ENCODE measurements around the gene MAP1A. TPM values are rescaled to one million over a fixed set of nuclear protein-coding genes. Genes with fewer than 3 reads are reported as not detected.
"Not testable (repeated sequence)": the region's sequence is repeated elsewhere in the genome, so short reads cannot be mapped to it uniquely, and the experiment has no call there.

MAP1A gene
- polyA plus RNA-seq, 1 donor from 2014 or later, result 3.4 TPM

- H3K27me3 ChIP-seq (ENCODE audit: insufficient read depth, low read depth, low read length), result no peaks in the 10 kb centered on the region
- no peaks in the 10 kb centered on the region for H3K79me2 ChIP-seq (replicated peaks; ENCODE audit: insufficient read depth, low read length)
- H3F3A ChIP-seq (ENCODE audit: insufficient read depth, low read length, poor library complexity, severe bottlenecking), result no peaks in the 10 kb centered on the region
- H3K27ac ChIP-seq (ENCODE audit: low read length), result no peak overlapping the region
- no peaks in the 10 kb centered on the region for H3K9me2 ChIP-seq (ENCODE audit: insufficient read depth, low read length)
- H3K4me2 ChIP-seq (ENCODE audit: low read length), result no peak overlapping the region
- H3K4me3 ChIP-seq (ENCODE audit: low read length), result no peak overlapping the region
- no peak for TF ChIP-seq MXI1 (conservative IDR thresholded peaks at IDR 0.05; ENCODE audit: poor library complexity, severe bottlenecking)
- no peak for TF ChIP-seq CTCF (IDR thresholded peaks at IDR 0.05; ENCODE audit: poor library complexity, severe bottlenecking)
- TF ChIP-seq TAF1 (IDR thresholded peaks at IDR 0.05; ENCODE audit: low read depth), result no peak
- no peak for TF ChIP-seq SMC3 (conservative IDR thresholded peaks at IDR 0.05; ENCODE audit: poor library complexity)
- H3K36me3 ChIP-seq (ENCODE audit: insufficient read depth, low read length), result no peaks in the 10 kb centered on the region
- no peak overlapping the region for H3K9ac ChIP-seq (ENCODE audit: low read length)
- no peaks in the 10 kb centered on the region for H4K20me1 ChIP-seq (ENCODE audit: insufficient read depth)
- peaks cover 5% of the 10 kb centered on the region for H3K9me3 ChIP-seq (ENCODE audit: low read length)
- no peak overlapping the region for H2AFZ ChIP-seq (ENCODE audit: low read depth, low read length)
Measured at GRCh38 chr15:43550527-43551363, 33.3 kb downstream of the MAP1A start.

GRCh38 chr15:43552256-43552655, 34.8 kb downstream of the MAP1A start:
- H2AFZ ChIP-seq (ENCODE audit: low read depth, low read length), result no peak overlapping the region
- peaks cover 5% of the 10 kb centered on the region for H3K9me3 ChIP-seq (ENCODE audit: low read length)
- H3K9me2 ChIP-seq (ENCODE audit: insufficient read depth, low read length), result no peaks in the 10 kb centered on the region
- H3K9ac ChIP-seq (ENCODE audit: low read length), result no peak overlapping the region
- H3K27me3 ChIP-seq (ENCODE audit: insufficient read depth, low read depth, low read length), result no peaks in the 10 kb centered on the region
- no peak overlapping the region for H3K4me3 ChIP-seq (ENCODE audit: low read length)
- no peaks in the 10 kb centered on the region for H3F3A ChIP-seq (ENCODE audit: insufficient read depth, low read length, poor library complexity, severe bottlenecking)
- no peaks in the 10 kb centered on the region for H4K20me1 ChIP-seq (ENCODE audit: insufficient read depth)
- no peaks in the 10 kb centered on the region for H3K79me2 ChIP-seq (replicated peaks; ENCODE audit: insufficient read depth, low read length)
- TF ChIP-seq MXI1 (conservative IDR thresholded peaks at IDR 0.05; ENCODE audit: poor library complexity, severe bottlenecking) (no peak), CTCF (IDR thresholded peaks at IDR 0.05; ENCODE audit: poor library complexity, severe bottlenecking) (no peak), POLR2AphosphoS5 (IDR thresholded peaks at IDR 0.05) (no peak), EZH2 (IDR thresholded peaks at IDR 0.05; ENCODE audit: borderline replicate concordance, insufficient read depth, low read length, poor library complexity, severe bottlenecking) (no peak)
- H3K27ac ChIP-seq (ENCODE audit: low read length), result no peak overlapping the region
- H3K36me3 ChIP-seq (ENCODE audit: insufficient read depth, low read length), result no peaks in the 10 kb centered on the region
- H3K4me2 ChIP-seq (ENCODE audit: low read length), result no peak overlapping the region

- H3K36me3 ChIP-seq (ENCODE audit: insufficient read depth, low read length), result no peaks in the 10 kb centered on the region
- no peak overlapping the region for H2AFZ ChIP-seq (ENCODE audit: low read depth, low read length)
- H3K27ac ChIP-seq (ENCODE audit: low read length), result no peak overlapping the region
- H3K27me3 ChIP-seq (ENCODE audit: insufficient read depth, low read depth, low read length), result no peaks in the 10 kb centered on the region
- H3K9me2 ChIP-seq (ENCODE audit: insufficient read depth, low read length), result no peaks in the 10 kb centered on the region
- no peaks in the 10 kb centered on the region for H4K20me1 ChIP-seq (ENCODE audit: insufficient read depth)
- no peak overlapping the region for H3K4me2 ChIP-seq (ENCODE audit: low read length)
- no peak overlapping the region for H3K4me3 ChIP-seq (ENCODE audit: low read length)
- no peak overlapping the region for H3K9ac ChIP-seq (ENCODE audit: low read length)
- TF ChIP-seq SMC3 (conservative IDR thresholded peaks at IDR 0.05; ENCODE audit: poor library complexity) (no peak), REST (IDR thresholded peaks at IDR 0.05; ENCODE audit: borderline replicate concordance) (no peak), POLR2AphosphoS5 (IDR thresholded peaks at IDR 0.05) (no peak), EP300 (conservative IDR thresholded peaks at IDR 0.05; ENCODE audit: poor library complexity, severe bottlenecking) (no peak)
- no peaks in the 10 kb centered on the region for H3K79me2 ChIP-seq (replicated peaks; ENCODE audit: insufficient read depth, low read length)
- H3K9me3 ChIP-seq (ENCODE audit: low read length), result no peaks in the 10 kb centered on the region
- no peaks in the 10 kb centered on the region for H3F3A ChIP-seq (ENCODE audit: insufficient read depth, low read length, poor library complexity, severe bottlenecking)
Measured at GRCh38 chr15:43552986-43553385, 35.6 kb downstream of the MAP1A start.

GRCh38 chr15:43562753-43563152, 45.3 kb downstream of the MAP1A start:
- H3K9ac ChIP-seq (ENCODE audit: low read length); H3F3A ChIP-seq (ENCODE audit: insufficient read depth, low read length, poor library complexity, severe bottlenecking); H3K79me2 ChIP-seq (replicated peaks; ENCODE audit: insufficient read depth, low read length); H2AFZ ChIP-seq (ENCODE audit: low read depth, low read length); H3K27me3 ChIP-seq (ENCODE audit: insufficient read depth, low read depth, low read length); H3K36me3 ChIP-seq (ENCODE audit: insufficient read depth, low read length); H4K20me1 ChIP-seq (ENCODE audit: insufficient read depth); H3K9me3 ChIP-seq (ENCODE audit: low read length); H3K9me2 ChIP-seq (ENCODE audit: insufficient read depth, low read length); H3K27ac ChIP-seq (ENCODE audit: low read length); H3K4me3 ChIP-seq (ENCODE audit: low read length); H3K4me2 ChIP-seq (ENCODE audit: low read length): not testable (repeated sequence)

All from neural cell (in vitro differentiated cells).